Measurements from ENCODE around the gene TRAF5.
A peak's percentile ranks its signal among the peaks of the same experiment; 100 is the strongest.
"Not testable (repeated sequence)": the region's sequence is repeated elsewhere in the genome, so short reads cannot be mapped to it uniquely, and the experiment has no call there.

Gene TRAF5

DNA sequence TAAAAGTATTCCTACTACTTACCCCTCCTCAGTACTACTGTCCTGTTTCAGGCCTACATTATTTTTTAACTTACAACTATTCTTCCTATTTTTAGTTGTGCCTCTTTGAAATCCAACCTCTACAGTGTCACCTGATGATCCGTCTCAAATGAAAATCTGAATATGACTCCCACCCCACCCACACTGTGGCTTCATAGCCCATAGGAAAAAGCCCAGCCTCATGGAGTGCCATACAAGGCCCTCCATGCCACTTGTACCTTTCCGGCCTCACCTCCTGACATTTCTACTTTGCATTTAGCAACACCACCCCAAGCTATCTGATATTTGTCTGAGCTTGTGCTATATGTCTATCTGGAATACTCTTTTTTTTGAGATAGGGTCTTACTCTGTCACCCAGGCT lies 49.3 kb downstream of the TRAF5 start:
- peak overlapping the region; percentile 23 for H3K27ac Mint-ChIP-seq
- ATAC-seq (no peak), DNase-seq (ENCODE audit: low spot score in 2 of 2) (no peak)
- H3K4me3 Mint-ChIP-seq, result no peak overlapping the region
- no peaks in the 10 kb centered on the region for H3K9me3 Mint-ChIP-seq
- H3K4me1 Mint-ChIP-seq, result peaks cover 42% of the 10 kb centered on the region
- peaks cover 59% of the 10 kb centered on the region for H3K36me3 Mint-ChIP-seq

DNA sequence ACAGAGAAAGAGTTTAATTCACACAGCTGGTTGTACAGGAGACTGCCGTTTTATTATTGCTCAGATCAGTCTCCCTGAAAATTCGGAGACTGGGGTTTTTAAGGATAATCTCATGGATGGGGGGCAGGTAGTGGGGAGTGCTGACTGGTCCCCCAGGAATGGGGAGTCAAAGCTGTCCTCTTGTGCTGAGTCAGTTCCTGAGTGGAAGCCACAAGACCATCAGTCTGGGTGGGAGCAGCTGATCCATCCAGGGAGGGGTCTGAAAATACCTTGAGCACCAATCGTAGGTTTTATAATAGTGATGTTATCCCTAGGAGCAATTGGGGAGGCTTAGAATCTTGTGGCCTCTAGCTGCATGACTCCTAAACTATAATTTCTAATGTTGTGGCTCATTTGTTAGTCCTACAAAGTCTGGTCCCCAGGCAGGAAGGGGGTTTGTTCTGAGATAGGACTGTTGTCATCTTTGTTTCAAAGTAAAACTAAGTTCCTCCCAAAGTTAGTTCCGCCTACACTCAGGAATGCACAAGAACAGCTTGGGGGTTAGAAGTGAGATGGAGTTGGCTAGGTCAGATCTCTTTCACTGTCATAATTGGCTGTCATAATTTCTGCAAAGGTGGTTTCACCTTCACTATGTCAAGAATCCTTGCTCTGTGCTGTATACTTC lies 50.3 kb downstream of the TRAF5 start:
- H3K36me3 Mint-ChIP-seq, result peaks cover 53% of the 10 kb centered on the region
- DNase-seq (ENCODE audit: low spot score in 2 of 2) (no peak), ATAC-seq (no peak)
- H3K4me3 Mint-ChIP-seq, result no peak overlapping the region
- peak overlapping the region; percentile 23 for H3K27ac Mint-ChIP-seq
- H3K9me3 Mint-ChIP-seq, result no peaks in the 10 kb centered on the region
- H3K4me1 Mint-ChIP-seq, result peaks cover 49% of the 10 kb centered on the region

DNA sequence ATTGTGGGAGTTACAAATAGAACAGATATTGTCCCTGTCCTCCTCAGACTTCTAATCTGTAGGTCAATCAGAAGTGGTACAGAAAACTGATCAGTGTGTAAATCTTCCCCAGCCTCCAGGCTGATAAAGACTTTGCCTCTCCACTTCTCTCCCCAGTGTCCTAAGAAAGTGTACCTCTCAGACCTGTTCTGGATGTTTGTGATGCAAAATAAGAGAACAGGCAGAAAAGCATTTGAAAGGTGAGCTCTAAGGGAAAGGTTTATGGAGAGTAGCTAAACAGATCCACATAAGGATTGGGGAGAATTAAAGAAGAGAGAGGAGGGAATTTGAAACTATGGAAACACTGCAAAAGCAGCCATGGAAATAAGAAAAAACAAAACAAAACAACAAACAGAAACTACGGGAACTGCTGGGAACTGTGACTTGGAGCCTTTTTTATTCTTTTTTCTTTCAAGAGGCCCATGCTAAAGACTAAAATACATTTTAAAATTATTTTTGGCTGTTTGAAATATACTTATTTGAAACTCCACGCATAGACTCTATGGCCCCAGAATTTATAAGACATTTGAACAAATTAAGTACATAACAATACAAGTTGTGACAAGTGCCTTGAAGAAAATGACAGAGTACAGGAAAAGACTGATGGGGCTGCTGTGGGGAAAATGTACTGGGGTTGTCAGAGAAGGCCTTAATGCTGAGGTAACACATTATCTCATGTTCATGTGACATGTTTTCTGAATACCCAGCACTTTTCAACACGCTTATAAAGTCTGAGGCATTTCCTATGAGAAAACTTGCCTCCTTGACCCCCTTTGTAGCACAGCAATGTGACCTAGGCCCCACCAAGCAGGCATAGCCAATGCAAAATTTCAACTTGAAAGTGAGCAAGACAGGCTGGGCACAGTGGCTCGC lies 51.2 kb downstream of the TRAF5 start:
- no peak for DNase-seq (ENCODE audit: low spot score in 2 of 2)
- Mint-ChIP-seq H3K36me3 (peaks cover 54% of the 10 kb centered on the region), H3K4me3 (no peak overlapping the region), H3K4me1 (peaks cover 54% of the 10 kb centered on the region), H3K9me3 (no peaks in the 10 kb centered on the region), H3K27ac (peak overlapping the region; percentile 23)
- ATAC-seq, result no peak

DNA sequence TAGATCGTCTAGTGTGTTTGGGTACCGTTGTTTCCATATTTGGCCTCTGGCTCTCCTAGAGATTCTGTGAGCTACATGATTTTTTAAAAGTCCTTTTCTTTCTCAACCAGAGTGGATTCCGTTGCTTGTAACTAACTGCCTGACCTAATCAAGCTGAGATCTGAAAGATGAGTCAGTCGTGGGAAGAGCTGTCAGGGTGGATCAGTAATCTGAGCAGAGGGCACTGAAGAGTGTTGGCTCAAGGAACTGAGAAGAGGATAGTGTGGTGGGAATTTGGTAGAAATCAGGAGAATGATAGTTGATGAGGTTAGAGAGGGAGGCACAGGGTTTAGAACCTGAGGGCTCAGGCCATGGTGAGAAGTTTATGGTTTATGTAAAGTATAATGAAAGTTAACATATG lies 52.2 kb downstream of the TRAF5 start:
- H3K4me1 Mint-ChIP-seq, result peaks cover 65% of the 10 kb centered on the region
- no peaks in the 10 kb centered on the region for H3K9me3 Mint-ChIP-seq
- H3K36me3 Mint-ChIP-seq, result peaks cover 59% of the 10 kb centered on the region
- H3K27ac Mint-ChIP-seq, result peak overlapping the region; percentile 2
- DNase-seq (ENCODE audit: low spot score in 2 of 2) (no peak), ATAC-seq (peak; percentile 72)
- peak overlapping the region; percentile 0 for H3K4me3 Mint-ChIP-seq

DNA sequence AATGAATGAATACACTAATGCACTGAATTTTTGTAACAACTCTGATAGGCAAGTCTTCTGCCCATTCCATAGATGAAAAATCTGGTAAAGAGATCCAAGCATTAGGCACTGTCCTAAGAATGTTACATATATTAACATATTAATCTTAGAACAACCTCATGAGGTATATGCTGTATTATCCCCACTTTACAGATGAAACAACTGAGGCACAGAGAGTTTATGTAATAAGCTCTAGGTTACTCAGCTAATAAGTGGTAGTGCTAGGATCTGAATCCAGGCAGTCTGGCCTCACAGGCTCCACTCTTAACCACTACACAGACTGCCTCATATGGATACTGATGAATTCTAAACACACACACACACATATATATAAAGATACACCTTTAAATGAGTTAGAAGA lies 52.8 kb downstream of the TRAF5 start:
- no peak overlapping the region for H3K4me3 Mint-ChIP-seq
- peaks cover 66% of the 10 kb centered on the region for H3K4me1 Mint-ChIP-seq
- DNase-seq (ENCODE audit: low spot score in 2 of 2) (no peak), ATAC-seq (no peak)
- H3K36me3 Mint-ChIP-seq, result peaks cover 53% of the 10 kb centered on the region
- H3K27ac Mint-ChIP-seq, result no peak overlapping the region
- no peaks in the 10 kb centered on the region for H3K9me3 Mint-ChIP-seq

DNA sequence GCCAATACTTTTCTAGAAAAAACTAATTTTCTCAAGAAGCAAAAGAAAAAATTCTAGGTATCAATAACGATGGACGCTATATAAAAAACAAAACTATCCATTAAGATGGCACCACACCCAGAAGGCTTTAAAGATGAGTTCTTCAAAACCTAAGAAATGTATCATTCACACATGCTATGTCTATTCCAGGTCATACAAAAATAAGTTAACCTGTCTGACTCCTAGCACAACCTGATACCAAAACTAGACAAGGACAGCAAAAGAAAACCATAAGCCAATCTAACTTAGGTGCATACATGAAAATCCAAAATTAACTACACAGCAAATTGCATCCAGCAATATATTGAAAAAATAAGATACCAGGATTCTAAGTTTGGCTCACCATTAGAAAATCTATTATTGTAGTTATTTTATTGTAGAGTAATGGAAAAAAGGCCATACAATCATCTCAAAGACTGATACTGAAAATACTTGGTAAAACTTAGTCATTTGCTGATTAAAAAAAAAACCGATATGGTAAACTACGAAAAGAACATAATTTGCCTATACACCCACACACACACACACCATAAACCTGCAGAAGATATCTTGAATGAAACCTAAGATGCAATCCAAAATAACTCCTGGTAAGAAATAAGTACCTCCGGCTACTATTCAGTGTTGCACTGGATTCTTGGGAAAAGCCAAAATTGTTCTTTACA lies 55.0 kb downstream of the TRAF5 start:
- H3K9me3 Mint-ChIP-seq, result no peaks in the 10 kb centered on the region
- H3K4me1 Mint-ChIP-seq, result peaks cover 57% of the 10 kb centered on the region
- ATAC-seq, result peak; percentile 66
- peaks cover 31% of the 10 kb centered on the region for H3K36me3 Mint-ChIP-seq
- no peak for DNase-seq (ENCODE audit: low spot score in 2 of 2)
- H3K4me3 Mint-ChIP-seq, result peak overlapping the region; percentile 86
- peak overlapping the region; percentile 99 for H3K27ac Mint-ChIP-seq

DNA sequence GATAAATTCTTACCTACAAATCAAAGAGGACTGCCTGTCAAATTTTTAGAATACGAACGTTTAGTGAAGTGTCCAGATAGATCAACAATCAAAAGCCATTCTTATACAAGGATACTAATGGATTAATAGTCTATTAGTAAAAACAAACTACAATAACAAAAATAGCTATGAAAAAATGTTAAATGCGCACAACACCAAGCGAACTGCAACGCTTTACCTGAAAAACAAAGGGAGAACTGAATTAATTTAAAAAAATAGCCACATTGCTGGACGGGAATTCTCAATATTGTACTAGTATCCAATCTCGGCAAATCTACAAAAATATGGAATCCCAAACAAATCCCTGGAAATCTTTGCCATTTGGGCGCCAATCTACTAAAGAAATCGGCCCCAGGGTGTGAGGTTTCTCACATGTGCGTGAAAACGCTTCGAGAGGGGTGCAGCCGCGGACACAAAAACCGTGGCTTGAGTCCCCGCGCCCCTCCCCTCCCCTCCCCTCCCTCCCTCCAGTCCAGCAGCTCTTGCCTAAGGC lies 55.6 kb downstream of the TRAF5 start:
- no peaks in the 10 kb centered on the region for H3K9me3 Mint-ChIP-seq
- peak overlapping the region; percentile 86 for H3K4me3 Mint-ChIP-seq
- H3K27ac Mint-ChIP-seq, result peak overlapping the region; percentile 99
- H3K36me3 Mint-ChIP-seq, result peaks cover 29% of the 10 kb centered on the region
- ATAC-seq (no peak), DNase-seq (ENCODE audit: low spot score in 2 of 2) (no peak)
- peaks cover 51% of the 10 kb centered on the region for H3K4me1 Mint-ChIP-seq

DNA sequence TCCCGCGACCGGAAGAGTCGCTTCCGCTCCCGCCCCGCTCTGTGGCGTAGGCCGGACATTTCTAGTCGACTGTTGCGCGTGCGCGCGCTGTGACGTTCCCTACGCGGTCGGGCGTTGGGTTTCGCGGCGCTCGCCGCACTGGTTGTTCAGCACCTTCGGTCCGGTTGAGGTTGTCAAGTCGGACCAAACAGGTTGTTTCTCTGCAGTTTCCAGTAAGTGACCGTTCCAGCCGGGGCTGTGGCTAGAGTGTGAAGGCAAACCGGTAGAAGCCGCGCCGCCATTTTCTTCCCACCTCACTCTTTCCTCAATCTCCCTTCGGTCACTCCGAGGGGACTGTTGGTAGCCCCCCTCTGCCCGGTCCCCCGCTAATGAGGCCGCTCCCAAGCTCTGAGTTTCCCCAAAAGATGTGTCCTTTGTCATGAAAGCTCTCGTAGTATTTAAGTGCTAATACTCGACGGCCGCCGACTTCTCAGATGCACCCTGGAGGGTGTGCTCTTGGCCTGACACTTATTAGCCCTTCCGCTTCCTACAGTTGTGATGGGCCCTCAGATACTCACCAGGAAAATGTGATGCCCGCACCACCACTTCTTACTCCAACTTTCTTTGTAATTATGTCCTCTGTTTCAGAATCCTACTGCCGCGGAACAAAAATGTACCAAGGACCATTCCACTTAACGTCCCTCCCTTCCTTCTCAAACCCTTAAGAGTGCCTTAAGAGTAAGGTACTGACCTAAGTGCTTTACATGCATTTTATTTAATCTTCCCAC lies 56.3 kb downstream of the TRAF5 start:
- DNase-seq (ENCODE audit: low spot score in 2 of 2) (peak; percentile 78 to 97), ATAC-seq (peak; percentile 87)
- no peaks in the 10 kb centered on the region for H3K9me3 Mint-ChIP-seq

DNA sequence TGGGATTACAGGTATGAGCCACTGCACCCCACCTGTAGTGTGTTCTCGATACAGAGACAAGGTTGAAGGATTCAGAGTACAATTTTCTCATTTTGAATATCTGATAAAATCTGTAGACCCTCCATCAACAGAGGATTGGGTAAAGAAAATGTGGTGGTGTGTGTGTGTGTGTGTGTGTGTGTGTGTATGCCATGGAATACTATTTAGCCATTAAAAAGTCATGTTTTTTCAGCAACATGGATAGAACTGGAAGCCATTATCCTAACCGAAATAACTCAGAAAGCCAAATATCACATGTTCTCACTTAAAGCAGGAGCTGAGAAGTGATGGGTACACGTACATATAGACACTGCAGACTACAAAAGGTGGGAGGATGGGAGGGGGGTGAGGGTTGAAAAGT lies 57.9 kb downstream of the TRAF5 start:
- Mint-ChIP-seq H3K27ac (no peak overlapping the region), H3K36me3 (peaks cover 22% of the 10 kb centered on the region), H3K4me1 (peaks cover 37% of the 10 kb centered on the region), H3K4me3 (no peak overlapping the region), H3K9me3 (no peaks in the 10 kb centered on the region)
- DNase-seq (ENCODE audit: low spot score in 2 of 2) (no peak), ATAC-seq (no peak)

More for the DNA sequence above, 56.3 kb downstream of the TRAF5 start:
- peaks cover 23% of the 10 kb centered on the region for H3K36me3 Mint-ChIP-seq
- peaks cover 45% of the 10 kb centered on the region for H3K4me1 Mint-ChIP-seq
- peak overlapping the region; percentile 99 for H3K27ac Mint-ChIP-seq
- H3K4me3 Mint-ChIP-seq, result peak overlapping the region; percentile 86

DNA sequence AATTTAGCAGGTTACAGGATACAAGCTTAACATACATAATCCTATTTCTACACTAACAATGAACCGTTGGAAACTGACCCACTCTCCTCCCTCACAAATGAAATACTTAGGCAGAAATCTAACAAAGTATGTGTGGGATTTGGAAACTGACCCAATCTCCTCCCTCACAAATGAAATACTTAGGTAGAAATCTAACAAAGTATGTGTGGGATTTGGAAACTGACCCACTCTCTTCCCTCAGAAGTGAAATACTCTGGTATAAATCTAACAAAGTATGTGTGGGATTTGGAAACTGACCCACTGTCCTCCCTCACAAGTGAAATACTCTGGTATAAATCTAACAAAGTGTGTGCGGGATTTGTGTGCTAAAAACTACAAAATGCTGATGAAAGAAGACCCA lies 60.3 kb downstream of the TRAF5 start:
- H3K4me3 Mint-ChIP-seq, result no peak overlapping the region
- H3K4me1 Mint-ChIP-seq, result peaks cover 17% of the 10 kb centered on the region
- peaks cover 17% of the 10 kb centered on the region for H3K36me3 Mint-ChIP-seq
- DNase-seq (ENCODE audit: low spot score in 2 of 2), result no peak
- no peaks in the 10 kb centered on the region for H3K9me3 Mint-ChIP-seq
- H3K27ac Mint-ChIP-seq, result no peak overlapping the region
- no peak for ATAC-seq

DNA sequence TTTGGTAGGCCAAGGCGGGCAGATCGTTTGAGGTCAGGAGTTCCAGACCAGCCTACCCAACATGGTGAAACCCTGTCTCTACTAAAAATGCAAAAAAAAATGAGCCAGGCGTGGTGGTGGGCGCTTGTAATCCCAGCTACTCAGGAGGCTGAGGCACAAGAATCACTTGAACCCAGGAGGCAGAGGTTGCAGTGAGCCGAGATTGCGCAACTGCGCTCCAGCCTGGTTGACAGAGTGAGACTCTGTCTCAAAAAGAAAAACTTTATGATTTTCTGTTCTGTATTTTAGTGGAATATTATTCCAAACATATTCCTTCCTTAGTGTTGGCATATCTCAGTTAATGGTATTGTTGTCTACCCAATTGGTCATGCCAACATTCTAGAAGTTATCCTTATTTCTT lies 64.2 kb downstream of the TRAF5 start:
- not testable (repeated sequence) for DNase-seq (ENCODE audit: low spot score in 2 of 2); H3K27ac Mint-ChIP-seq; H3K36me3 Mint-ChIP-seq; H3K9me3 Mint-ChIP-seq; H3K4me3 Mint-ChIP-seq; ATAC-seq; H3K4me1 Mint-ChIP-seq

DNA sequence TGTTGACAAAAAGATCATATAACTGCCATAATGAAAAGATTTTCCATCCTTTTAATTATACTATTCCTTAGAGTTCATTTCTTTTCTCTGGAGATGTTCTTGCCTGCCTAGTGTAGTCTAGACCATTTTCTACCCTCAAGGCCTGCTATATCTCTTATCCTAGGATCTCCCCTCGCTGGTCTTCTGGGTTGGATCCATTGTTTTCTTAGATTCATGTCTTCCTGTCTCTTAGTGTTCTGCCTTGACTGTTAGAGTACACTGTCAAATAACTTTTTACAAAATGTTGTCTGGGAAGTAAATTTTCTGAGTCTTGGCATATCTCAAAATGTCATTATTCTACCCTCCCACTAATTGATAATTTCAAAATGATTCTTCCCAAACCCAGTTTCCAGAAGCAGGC lies 66.6 kb downstream of the TRAF5 start:
- no peak for ATAC-seq
- H3K36me3 Mint-ChIP-seq, result peaks cover 13% of the 10 kb centered on the region
- no peak overlapping the region for H3K27ac Mint-ChIP-seq
- no peaks in the 10 kb centered on the region for H3K9me3 Mint-ChIP-seq
- no peak overlapping the region for H3K4me3 Mint-ChIP-seq
- DNase-seq (ENCODE audit: low spot score in 2 of 2), result no peak
- H3K4me1 Mint-ChIP-seq, result no peaks in the 10 kb centered on the region

DNA sequence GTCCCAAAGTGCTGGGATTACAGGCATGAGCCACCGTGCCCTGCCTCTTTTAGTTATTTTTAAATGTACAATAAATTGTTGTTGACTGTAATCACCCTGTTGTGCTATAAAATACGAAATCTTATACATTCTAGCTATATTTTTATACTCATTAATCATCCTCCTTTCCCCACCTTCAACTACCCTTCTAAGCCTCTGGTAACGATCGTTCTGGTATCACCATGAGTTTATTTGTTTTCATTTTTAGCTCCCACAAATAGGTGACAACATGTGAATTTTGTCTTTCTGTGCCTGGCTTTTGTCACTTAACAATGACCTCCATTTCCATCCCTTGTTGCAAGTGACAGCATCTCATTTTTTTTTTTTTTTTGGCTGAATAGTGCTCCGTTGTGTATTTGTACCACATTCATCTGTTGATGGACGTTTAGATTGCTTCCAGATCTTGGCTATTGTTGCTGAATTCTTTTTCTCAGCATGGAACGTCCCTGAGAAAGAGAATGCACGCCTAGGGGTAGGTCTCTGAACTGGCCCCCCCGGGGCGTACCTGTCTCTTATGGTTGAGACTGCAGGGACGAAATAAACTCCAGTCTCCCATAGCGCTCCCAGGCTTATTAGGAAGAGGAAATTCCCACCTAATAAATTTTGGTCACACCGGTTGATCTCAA lies 71.8 kb downstream of the TRAF5 start:
- peaks cover 13% of the 10 kb centered on the region for H3K36me3 Mint-ChIP-seq
- DNase-seq (ENCODE audit: low spot score in 2 of 2); H3K4me3 Mint-ChIP-seq; H3K27ac Mint-ChIP-seq; H3K4me1 Mint-ChIP-seq; ATAC-seq; H3K9me3 Mint-ChIP-seq: not testable (repeated sequence)

DNA sequence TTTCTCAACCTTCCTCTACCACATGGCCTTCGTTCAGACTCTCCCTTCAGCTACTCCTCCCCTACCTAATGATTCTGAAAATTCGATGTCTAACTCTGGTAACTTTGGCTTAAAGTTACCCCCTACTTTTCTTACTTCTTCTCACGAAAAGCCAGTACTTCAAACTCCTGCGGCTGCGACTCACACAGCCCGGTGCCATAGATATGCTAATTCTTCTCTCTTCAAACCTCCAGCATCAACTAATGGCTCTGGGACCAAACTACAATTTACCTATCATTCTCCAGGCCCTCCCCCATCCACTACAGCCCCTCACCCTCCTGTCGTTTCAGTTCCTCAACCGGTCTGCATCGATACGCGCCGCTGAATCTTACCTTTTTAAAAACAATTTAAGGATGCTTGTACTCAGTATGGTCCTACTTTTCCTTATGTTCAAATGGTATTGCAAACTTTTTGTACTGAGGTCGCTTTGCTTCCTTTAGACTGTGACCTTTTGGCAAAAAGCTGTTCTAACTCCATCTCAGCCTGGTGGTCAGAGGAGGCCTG lies 73.3 kb downstream of the TRAF5 start:
- not testable (repeated sequence) for H3K4me3 Mint-ChIP-seq; ATAC-seq; H3K9me3 Mint-ChIP-seq; H3K4me1 Mint-ChIP-seq; DNase-seq (ENCODE audit: low spot score in 2 of 2); H3K27ac Mint-ChIP-seq
- H3K36me3 Mint-ChIP-seq, result peaks cover 13% of the 10 kb centered on the region

Measured in stimulated activated effector memory CD8-positive, alpha-beta T cell treated with anti-CD3 and anti-CD28 coated beads, Interleukin-12 subunit alpha, Interleukin-12 subunit beta, amount 100 ng/mL, for 72 hours (primary cell).